ENCODE measurements around the gene TRIM45.

- TF ChIP-seq CTCF (IDR thresholded peaks at IDR 0.05; ENCODE audit: insufficient read depth, low read length, poor library complexity, severe bottlenecking) (no peak), EZH2phosphoT487 (conservative IDR thresholded peaks at IDR 0.05; ENCODE audit: low read length) (no peak)
These were observed 9.0 kb upstream of the TRIM45 start for GRCh38 chr1:117130526-117130925.

Data from SU-DHL-6 (cell line).